Erythroblast (primary cell): ENCODE data around the gene SPON1.

Experiments used
- GATA1 ChIP-seq: IDR thresholded peaks from 2 replicates; pipeline ENCODE4 v1.6.1; 2011; ENCODE audit warnings: low read depth, mild to moderate bottlenecking, control low read depth, low read length, moderate library complexity
- POLR2A ChIP-seq: IDR thresholded peaks from 2 replicates; pipeline ENCODE4 v1.6.1; 2011; ENCODE audit warnings: mild to moderate bottlenecking, low read length

DNA sequence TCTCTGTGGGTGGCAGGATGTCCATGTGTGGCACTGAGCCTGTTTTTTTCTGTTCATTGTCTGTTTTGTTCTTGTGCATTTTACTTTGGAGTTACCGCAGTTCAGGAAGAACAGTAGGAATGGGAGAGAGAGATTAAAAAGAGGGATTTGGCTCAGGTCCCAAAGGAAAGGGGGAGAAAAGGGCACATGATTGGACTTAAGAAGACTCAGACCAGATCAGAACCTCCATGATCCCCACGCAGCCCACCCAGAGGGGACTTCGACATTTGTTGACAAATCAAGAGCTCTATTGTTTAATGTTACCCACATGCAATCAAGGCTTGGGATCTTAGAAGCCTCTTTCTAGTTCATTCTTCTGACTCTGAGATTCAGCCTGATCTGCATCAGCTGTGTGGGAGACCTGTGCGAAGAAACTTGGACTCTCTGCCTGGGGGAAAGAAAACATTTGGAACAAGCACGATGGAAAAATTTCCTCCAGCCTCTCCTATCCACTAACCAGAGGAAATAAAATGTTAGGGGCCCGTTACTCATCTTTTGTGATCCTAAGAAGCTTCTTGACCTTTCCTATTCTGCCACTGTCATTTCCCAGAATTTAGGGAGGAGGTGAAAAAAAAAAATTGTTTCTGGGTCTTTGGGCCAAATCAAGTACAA, 119.2 kb downstream of the SPON1 start:
- TF ChIP-seq POLR2A, result no peak
- TF ChIP-seq GATA1, result no peak
